ENCODE data around the gene PPME1. TPM values are rescaled to one million over a fixed set of nuclear protein-coding genes. Genes with fewer than 3 reads are reported as not detected.

The PPME1 gene
- total and polyA plus RNA-seq, 2 of the 4 experiments (the other 2 are of a cell fraction), result 42.3 to 89.5 TPM

DNA sequence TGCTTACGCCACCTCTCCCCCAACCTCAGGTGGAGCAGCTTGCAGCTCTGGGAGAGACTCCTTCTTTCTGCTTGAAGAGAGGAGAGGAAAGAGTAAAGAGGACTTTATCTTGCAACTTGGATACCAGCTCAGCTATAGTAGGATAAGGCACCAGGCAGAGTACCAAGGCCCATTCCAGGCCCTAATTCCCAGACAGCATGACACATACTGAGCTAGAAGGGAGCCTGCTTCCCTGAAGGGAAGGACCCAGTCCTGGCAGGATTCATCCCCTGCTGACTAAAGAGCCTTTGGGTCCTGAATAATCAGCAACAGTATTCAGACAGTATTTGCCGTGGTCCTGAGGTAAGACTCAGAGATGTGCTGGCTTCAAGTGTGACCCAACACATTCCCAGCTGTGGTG lies 41.4 kb downstream of the PPME1 start:
- peaks cover 2 to 20% of the 10 kb centered on the region in 2 experiments; a peak in 3 of 4 replicates for H3K79me1 ChIP-seq (ENCODE audit: low read depth in 1 of 2, low read length in 2 of 2)
- no peaks in the 10 kb centered on the region for H4K20me1 ChIP-seq (ENCODE audit: insufficient read depth, low read length)
- peak; percentile 7 for DNase-seq
- no peaks in the 10 kb centered on the region for H3K9me3 ChIP-seq (ENCODE audit: control insufficient read depth, insufficient read depth, low read length)
- H3K4me2 ChIP-seq (ENCODE audit: low read depth, low read length), result no peak overlapping the region
- no peak overlapping the region for H2BK5ac ChIP-seq (ENCODE audit: low read depth, low read length, poor library complexity, severe bottlenecking)
- no peak for ATAC-seq (ENCODE audit: low read depth)
- dilution Hi-C loops (cut with HindIII; ENCODE audit: low sequenced_read_pairs, unreplicated experiment) (no loop called here), intact Hi-C loops (cut with micrococcal nuclease) (no loop called here), in situ Hi-C loops (cut with MboI; ENCODE audit: low sequenced_read_pairs) (no loop called here)
- H3K9me1 ChIP-seq (ENCODE audit: insufficient read depth, low read length), result peaks cover 3% of the 10 kb centered on the region
- no peak overlapping the region for H2BK120ac ChIP-seq (ENCODE audit: low read depth, low read length)
- no peak overlapping the region for H3K56ac ChIP-seq (ENCODE audit: extremely low read depth, insufficient read depth, low read length)
- no peak overlapping the region for H2BK20ac ChIP-seq (ENCODE audit: low read depth, low read length)
- no peak overlapping the region for H4K5ac ChIP-seq (ENCODE audit: low read depth, low read length)
- no peak overlapping the region for H3K14ac ChIP-seq (replicated peaks; ENCODE audit: low read depth, low read length)
- no peak overlapping the region for H2BK15ac ChIP-seq (ENCODE audit: low read depth, low read length)
- no peak for TF ChIP-seq MXI1 (IDR thresholded peaks at IDR 0.05; ENCODE audit: borderline replicate concordance, low read depth, low read length)
- no peak for TF ChIP-seq USF2 (IDR thresholded peaks at IDR 0.05; ENCODE audit: low read depth, low read length)
- no peak for TF ChIP-seq NFE2L2 (IDR thresholded peaks at IDR 0.05; ENCODE audit: low read depth, low read length)
- no peak for TF ChIP-seq SMC3 (IDR thresholded peaks at IDR 0.05; ENCODE audit: low read depth, low read length)
- TF ChIP-seq, protein P1, sequence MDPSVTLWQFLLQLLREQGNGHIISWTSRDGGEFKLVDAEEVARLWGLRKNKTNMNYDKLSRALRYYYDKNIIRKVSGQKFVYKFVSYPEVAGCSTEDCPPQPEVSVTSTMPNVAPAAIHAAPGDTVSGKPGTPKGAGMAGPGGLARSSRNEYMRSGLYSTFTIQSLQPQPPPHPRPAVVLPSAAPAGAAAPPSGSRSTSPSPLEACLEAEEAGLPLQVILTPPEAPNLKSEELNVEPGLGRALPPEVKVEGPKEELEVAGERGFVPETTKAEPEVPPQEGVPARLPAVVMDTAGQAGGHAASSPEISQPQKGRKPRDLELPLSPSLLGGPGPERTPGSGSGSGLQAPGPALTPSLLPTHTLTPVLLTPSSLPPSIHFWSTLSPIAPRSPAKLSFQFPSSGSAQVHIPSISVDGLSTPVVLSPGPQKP (IDR thresholded peaks at IDR 0.05; ENCODE audit: borderline replicate concordance, low read depth, low read length), result no peak
- no peak for TF ChIP-seq MAZ (IDR thresholded peaks at IDR 0.05; ENCODE audit: borderline replicate concordance, low read depth, low read length)
- no peak for TF ChIP-seq POLR2A (IDR thresholded peaks at IDR 0.05; ENCODE audit: low read depth, low read length)
- TF ChIP-seq CEBPB (IDR thresholded peaks at IDR 0.05; ENCODE audit: low read depth, low read length), result no peak
- TF ChIP-seq RAD21 (IDR thresholded peaks at IDR 0.05; ENCODE audit: low read length), result no peak
- H3K9ac ChIP-seq (ENCODE audit: low read depth, low read length), result no peak overlapping the region
- BruUV-seq (replicated peaks), result no TSS peak
- no peak overlapping the region for H3K4ac ChIP-seq (ENCODE audit: low read depth, low read length)
- no peak overlapping the region for H2AK9ac ChIP-seq (replicated peaks; ENCODE audit: low read depth, low read length, poor library complexity)
- H3K18ac ChIP-seq (ENCODE audit: low read depth, low read length), result no peak overlapping the region
- ChIA-PET CTCF (no interaction called here), POLR2A (ENCODE audit: unreplicated experiment) (no interaction called here)
- no peak overlapping the region for H4K8ac ChIP-seq (ENCODE audit: low read depth in 2 of 2, low read length in 2 of 2)
- no peak overlapping the region for H4K91ac ChIP-seq (ENCODE audit: insufficient read depth, low read depth, low read length)
- WGBS, 2 experiments (ENCODE audit: extremely low coverage in 2 of 2, insufficient read length in 1 of 2), result no CpG with 5 or more reads among the region's 2 CpGs
- no peak overlapping the region for H3K27ac ChIP-seq (ENCODE audit: insufficient read depth, low read length)
- H3K27me3 ChIP-seq (ENCODE audit: control insufficient read depth, insufficient read depth, low read length), result no peaks in the 10 kb centered on the region
- H3K4me1 ChIP-seq (ENCODE audit: control insufficient read depth, insufficient read depth, low read length), result no peaks in the 10 kb centered on the region
- peaks cover 26% of the 10 kb centered on the region for H3K36me3 ChIP-seq (ENCODE audit: control insufficient read depth, insufficient read depth, low read length)
- no peak overlapping the region for H3K23ac ChIP-seq (ENCODE audit: low read depth, low read length)
- no peak overlapping the region for H3K4me3 ChIP-seq (ENCODE audit: insufficient read depth, low read depth, low read length)
- H2AK5ac ChIP-seq (ENCODE audit: low read depth, low read length), result no peak overlapping the region
- H2AFZ ChIP-seq (replicated peaks; ENCODE audit: low read length, poor library complexity), result no peak overlapping the region
